IgD-negative memory B cell (primary cell): ENCODE results near the gene COMMD9. TPM values are rescaled to one million over a fixed set of nuclear protein-coding genes. Genes with fewer than 3 reads are reported as not detected.
A peak's percentile ranks its signal among the peaks of the same experiment; 100 is the strongest.
"Not testable (repeated sequence)": the region's sequence is repeated elsewhere in the genome, so short reads cannot be mapped to it uniquely, and the experiment has no call there.

Source experiments
- H3K27ac Mint-ChIP-seq, 3 donors: one replicate each; pipeline ENCODE4 v1.8.0; 2020 to 2022; ENCODE audit warnings: mild to moderate bottlenecking in 3 of 3, mixed read lengths in 3 of 3, moderate library complexity in 1 of 3
- H3K27me3 Mint-ChIP-seq: one replicate; pipeline ENCODE4 v1.8.0; 2021; ENCODE audit warnings: mixed read lengths
- H3K36me3 Mint-ChIP-seq: one replicate; pipeline ENCODE4 v1.8.0; 2020; ENCODE audit warnings: mild to moderate bottlenecking, mixed read lengths
- H3K4me1 Mint-ChIP-seq, 3 donors: one replicate each; pipeline ENCODE4 v1.8.0; 2020 to 2022; ENCODE audit warnings: mixed read lengths in 3 of 3, mild to moderate bottlenecking in 1 of 3
- H3K4me3 Mint-ChIP-seq, 4 donors: one replicate each; pipeline ENCODE4 v1.8.0; 2020 to 2022; ENCODE audit warnings: mild to moderate bottlenecking in 4 of 4, mixed read lengths in 4 of 4, moderate library complexity in 3 of 4
- H3K9me3 Mint-ChIP-seq, 3 donors: one replicate each; pipeline ENCODE4 v1.8.0; 2020 to 2021; ENCODE audit warnings: mixed read lengths in 3 of 3, mild to moderate bottlenecking in 1 of 3
- polyA plus RNA-seq: library from polyadenylated mRNA; unstranded; fragments of 300-500 nt; fragmentation: Illumina TruSeq; gene quantifications from one replicate; pipeline ENCODE4 v1.2.3, GENCODE V29; 2021

The COMMD9 gene
- polyA plus RNA-seq: 114 TPM

DNA sequence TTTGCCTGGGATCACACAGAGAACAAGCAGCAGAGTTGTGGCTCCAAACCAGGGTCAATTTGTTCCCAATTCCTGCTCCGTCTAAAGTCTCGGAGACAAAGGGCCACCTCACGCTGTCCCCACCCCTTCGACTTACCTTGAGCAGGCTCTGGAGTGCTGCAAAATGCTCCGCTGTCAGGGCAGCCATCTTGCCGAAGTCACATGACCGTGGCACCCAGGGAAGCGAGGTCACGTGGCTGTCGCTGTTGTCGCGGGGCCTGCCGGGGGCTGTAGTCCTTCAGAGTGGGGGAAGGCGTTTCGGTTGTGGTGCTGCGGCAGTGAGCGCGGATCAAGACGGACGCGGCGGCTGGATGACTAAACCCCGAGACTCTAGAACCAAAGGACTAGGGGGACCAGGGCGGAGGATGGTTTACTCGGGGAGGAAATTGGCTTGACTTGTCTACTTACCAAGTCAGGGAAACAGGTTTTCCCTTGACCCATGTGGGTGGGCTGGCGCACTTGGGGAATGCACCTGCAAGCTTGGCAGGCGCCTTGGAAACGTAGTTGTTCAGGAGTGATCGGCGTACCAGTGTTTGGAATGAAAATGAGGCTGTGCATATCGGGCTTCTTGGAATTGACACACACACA lies at the start of gene COMMD9:
Gene COMMD9, minus strand, starts transcription at position 199 of the 627 bp plus-strand sequence. Its CDS starts 12 bp downstream, at position 187.
- peaks cover 19 to 35% (median 32%) of the 10 kb centered on the region in 3 donors for H3K4me1 Mint-ChIP-seq
- H3K36me3 Mint-ChIP-seq: peaks cover 1% of the 10 kb centered on the region
- H3K9me3 Mint-ChIP-seq: no peaks in the 10 kb centered on the region
- peak within 1 kb of the TSS; percentile 27 to 97 (median 92) for H3K27ac Mint-ChIP-seq
- H3K4me3 Mint-ChIP-seq: peak within 1 kb of the TSS; percentile 87 to 98 (median 96)
- no peaks in the 10 kb centered on the region for H3K27me3 Mint-ChIP-seq

GRCh38 chr11:36333897-36334296 lies 44.7 kb upstream of the COMMD9 start:
- Mint-ChIP-seq H3K9me3 (no peaks in the 10 kb centered on the region), H3K4me3 (no peak overlapping the region), H3K27me3 (peaks cover 3% of the 10 kb centered on the region), H3K27ac (no peak overlapping the region), H3K4me1 (peaks cover 0 to 1% (median 0%) of the 10 kb centered on the region in 3 donors), H3K36me3 (no peaks in the 10 kb centered on the region)

GRCh38 chr11:36333468-36333867 lies 44.2 kb upstream of the COMMD9 start:
- Mint-ChIP-seq H3K4me3 (no peak overlapping the region), H3K4me1 (peaks cover 0 to 1% (median 0%) of the 10 kb centered on the region in 3 donors), H3K27me3 (peaks cover 3% of the 10 kb centered on the region), H3K9me3 (no peaks in the 10 kb centered on the region), H3K36me3 (no peaks in the 10 kb centered on the region), H3K27ac (no peak overlapping the region)

- Mint-ChIP-seq H3K27me3 (peaks cover 2% of the 10 kb centered on the region), H3K4me1 (peaks cover 3 to 10% (median 6%) of the 10 kb centered on the region in 3 donors), H3K4me3 (no peak overlapping the region), H3K36me3 (no peaks in the 10 kb centered on the region), H3K27ac (no peak overlapping the region), H3K9me3 (no peaks in the 10 kb centered on the region)
Observed at GRCh38 chr11:36330411-36330810, 41.2 kb upstream of the COMMD9 start.

GRCh38 chr11:36328966-36329673 lies 39.9 kb upstream of the COMMD9 start:
- no peak overlapping the region for H3K27ac Mint-ChIP-seq
- peaks cover 2% of the 10 kb centered on the region for H3K27me3 Mint-ChIP-seq

GRCh38 chr11:36326524-36327419 lies 37.5 kb upstream of the COMMD9 start:
- H3K36me3 Mint-ChIP-seq: no peaks in the 10 kb centered on the region
- no peaks in the 10 kb centered on the region for H3K9me3 Mint-ChIP-seq
- H3K27me3 Mint-ChIP-seq: peaks cover 2% of the 10 kb centered on the region
- H3K4me1 Mint-ChIP-seq: peaks cover 3 to 10% (median 6%) of the 10 kb centered on the region in 3 donors
- peak overlapping the region in 3 of 4 donors; percentile 1 to 86 (median 84) for H3K4me3 Mint-ChIP-seq
- H3K27ac Mint-ChIP-seq: no peak overlapping the region

More at GRCh38 chr11:36328966-36329673, 39.9 kb upstream of the COMMD9 start:
- Mint-ChIP-seq H3K4me1 (peaks cover 3 to 10% (median 6%) of the 10 kb centered on the region in 3 donors), H3K9me3 (no peaks in the 10 kb centered on the region), H3K36me3 (no peaks in the 10 kb centered on the region), H3K4me3 (no peak overlapping the region)

DNA sequence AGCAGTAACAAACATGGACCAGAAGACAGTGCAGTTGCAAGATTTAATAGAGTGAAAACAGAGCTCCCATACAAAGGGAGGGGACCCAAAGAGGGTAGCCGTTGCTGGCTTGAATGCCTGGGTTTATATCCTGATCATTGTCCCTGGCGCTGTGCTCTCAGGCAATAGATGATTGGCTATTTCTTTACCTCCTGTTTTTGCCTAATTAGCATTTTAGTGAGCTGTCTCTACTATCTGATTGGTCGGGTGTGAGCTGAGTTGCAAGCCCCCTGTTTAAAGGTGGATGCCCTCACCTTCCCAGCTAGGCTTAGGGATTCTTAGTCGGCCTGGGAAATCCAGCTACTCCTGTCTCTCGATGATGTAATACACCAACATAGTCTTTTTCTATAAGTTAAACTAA lies 36.2 kb upstream of the COMMD9 start:
- not testable (repeated sequence) for H3K4me3 Mint-ChIP-seq, H3K27me3 Mint-ChIP-seq, H3K36me3 Mint-ChIP-seq, H3K9me3 Mint-ChIP-seq, H3K27ac Mint-ChIP-seq
- H3K4me1 Mint-ChIP-seq: peaks cover 3 to 10% (median 6%) of the 10 kb centered on the region in 3 donors

GRCh38 chr11:36324956-36325355 lies 35.7 kb upstream of the COMMD9 start:
- not testable (repeated sequence) for H3K9me3 Mint-ChIP-seq, H3K27ac Mint-ChIP-seq, H3K4me3 Mint-ChIP-seq, H3K27me3 Mint-ChIP-seq, H3K36me3 Mint-ChIP-seq
- H3K4me1 Mint-ChIP-seq: peaks cover 3 to 10% (median 6%) of the 10 kb centered on the region in 3 donors

DNA sequence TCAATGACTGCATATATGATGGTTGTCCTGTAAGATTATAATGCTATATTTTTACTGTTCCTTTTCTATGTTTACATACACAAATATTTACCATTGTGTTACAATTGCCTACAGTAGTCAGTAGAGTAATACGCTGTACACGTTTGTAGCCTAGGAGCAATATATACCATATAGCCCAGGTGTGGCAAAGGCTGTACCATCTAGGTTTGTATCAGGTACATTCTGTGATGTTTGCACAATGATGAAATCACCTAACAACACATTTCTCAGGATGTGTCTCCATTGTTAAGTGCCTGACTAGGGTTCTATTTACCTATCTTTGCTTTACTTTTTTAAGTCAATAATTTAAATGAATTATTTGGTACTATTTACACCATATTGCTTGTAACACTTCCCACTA lies 28.8 kb upstream of the COMMD9 start:
- H3K36me3 Mint-ChIP-seq: no peaks in the 10 kb centered on the region

DNA sequence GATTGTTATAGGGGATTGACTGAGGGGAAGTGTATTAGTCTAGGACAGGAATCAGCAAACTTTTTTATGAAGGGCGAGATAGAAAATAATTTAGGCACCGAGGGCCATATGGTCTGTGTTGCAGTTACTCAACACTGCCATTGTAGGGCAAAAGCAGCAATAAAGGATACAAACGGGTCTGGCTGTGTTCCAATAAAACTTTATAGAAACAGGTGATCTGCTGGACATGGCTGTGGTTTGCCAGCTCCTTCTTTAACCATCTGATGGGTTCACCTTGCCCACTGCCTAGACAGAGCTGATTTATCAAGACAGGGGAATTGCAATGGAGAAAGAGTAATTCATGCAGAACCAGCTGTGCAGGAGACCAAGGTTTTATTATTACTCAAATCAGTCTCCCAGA lies 26.8 kb upstream of the COMMD9 start:
- Mint-ChIP-seq H3K4me3 (no peak overlapping the region), H3K27ac (no peak overlapping the region), H3K9me3 (no peaks in the 10 kb centered on the region), H3K36me3 (no peaks in the 10 kb centered on the region), H3K4me1 (no peaks in the 10 kb centered on the region), H3K27me3 (peaks cover 4% of the 10 kb centered on the region)

More for the DNA sequence above, 28.8 kb upstream of the COMMD9 start:
- Mint-ChIP-seq H3K9me3 (no peaks in the 10 kb centered on the region), H3K27me3 (peaks cover 4% of the 10 kb centered on the region), H3K27ac (no peak overlapping the region), H3K4me1 (no peaks in the 10 kb centered on the region), H3K4me3 (no peak overlapping the region)

DNA sequence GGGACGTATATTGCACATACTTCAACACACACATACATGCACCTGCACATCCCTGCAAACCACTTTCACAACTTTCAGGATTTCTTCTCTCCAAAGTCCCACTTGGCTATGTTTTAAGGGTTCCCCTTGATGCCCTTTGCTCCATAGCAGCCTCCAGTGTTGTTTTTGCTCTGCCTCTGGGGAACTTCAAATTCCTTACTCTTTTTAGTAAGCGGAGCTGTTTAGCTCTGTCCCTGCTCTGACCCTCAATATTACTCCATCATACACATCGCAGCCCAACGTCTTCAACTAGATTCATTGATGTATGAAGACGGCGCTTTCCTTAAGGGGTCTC lies 25.2 kb upstream of the COMMD9 start:
- no peak overlapping the region for H3K27ac Mint-ChIP-seq
- H3K4me1 Mint-ChIP-seq: no peaks in the 10 kb centered on the region
- no peak overlapping the region for H3K4me3 Mint-ChIP-seq
- H3K9me3 Mint-ChIP-seq: no peaks in the 10 kb centered on the region
- H3K36me3 Mint-ChIP-seq: no peaks in the 10 kb centered on the region
- peaks cover 9% of the 10 kb centered on the region for H3K27me3 Mint-ChIP-seq

GRCh38 chr11:36313750-36314433 lies 24.7 kb upstream of the COMMD9 start:
- Mint-ChIP-seq H3K36me3 (no peaks in the 10 kb centered on the region), H3K27ac (no peak overlapping the region), H3K4me3 (no peak overlapping the region), H3K4me1 (no peaks in the 10 kb centered on the region), H3K27me3 (peaks cover 9% of the 10 kb centered on the region), H3K9me3 (no peaks in the 10 kb centered on the region)

DNA sequence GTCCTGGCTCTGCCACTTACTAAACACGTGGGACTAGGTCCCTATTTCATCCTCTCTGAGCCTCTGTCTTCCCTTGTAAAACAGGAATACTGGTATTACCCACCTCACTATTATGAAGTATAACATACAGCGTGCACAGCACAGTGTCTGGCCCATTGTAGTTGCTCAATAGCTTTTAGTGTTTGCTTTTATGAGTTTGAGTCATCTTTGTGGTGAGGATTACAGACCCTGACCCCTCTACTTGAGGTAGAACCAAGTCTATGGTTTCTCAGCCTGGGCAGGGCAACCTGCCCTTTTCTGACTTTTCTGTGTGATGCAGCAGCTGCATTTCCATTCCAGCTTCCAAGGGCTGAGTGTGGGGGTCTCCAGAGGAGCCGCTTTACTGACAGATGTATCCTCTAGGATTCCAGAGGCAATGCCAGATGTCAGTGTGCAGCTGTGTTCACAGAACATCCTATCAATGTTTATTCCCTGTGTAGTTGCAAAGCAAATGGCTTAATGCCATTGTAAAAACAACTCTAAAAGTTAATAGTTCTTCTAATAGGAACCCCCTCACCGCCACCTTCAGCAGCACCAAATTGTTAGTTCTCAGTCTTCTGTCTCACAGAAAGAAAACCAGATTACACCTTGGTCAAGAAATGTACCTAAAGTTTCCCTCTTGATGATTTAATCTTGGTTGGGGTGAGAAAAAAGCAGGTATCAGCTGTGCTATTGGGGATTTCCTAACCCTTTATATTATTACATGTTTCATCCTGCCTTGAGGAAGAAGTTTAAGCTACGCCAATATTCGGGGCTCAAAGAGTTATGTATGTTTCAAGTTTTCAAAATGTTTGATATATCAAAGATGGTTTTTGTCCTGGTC lies 23.6 kb upstream of the COMMD9 start:
- no peak overlapping the region for H3K27ac Mint-ChIP-seq
- no peaks in the 10 kb centered on the region for H3K4me1 Mint-ChIP-seq
- peaks cover 13% of the 10 kb centered on the region for H3K27me3 Mint-ChIP-seq
- H3K36me3 Mint-ChIP-seq: no peaks in the 10 kb centered on the region
- H3K9me3 Mint-ChIP-seq: no peaks in the 10 kb centered on the region
- no peak overlapping the region for H3K4me3 Mint-ChIP-seq
